Measurements from ENCODE around the gene PANX2.
"Not testable (repeated sequence)": the region's sequence is repeated elsewhere in the genome, so short reads cannot be mapped to it uniquely, and the experiment has no call there.

PANX2 gene

DNA sequence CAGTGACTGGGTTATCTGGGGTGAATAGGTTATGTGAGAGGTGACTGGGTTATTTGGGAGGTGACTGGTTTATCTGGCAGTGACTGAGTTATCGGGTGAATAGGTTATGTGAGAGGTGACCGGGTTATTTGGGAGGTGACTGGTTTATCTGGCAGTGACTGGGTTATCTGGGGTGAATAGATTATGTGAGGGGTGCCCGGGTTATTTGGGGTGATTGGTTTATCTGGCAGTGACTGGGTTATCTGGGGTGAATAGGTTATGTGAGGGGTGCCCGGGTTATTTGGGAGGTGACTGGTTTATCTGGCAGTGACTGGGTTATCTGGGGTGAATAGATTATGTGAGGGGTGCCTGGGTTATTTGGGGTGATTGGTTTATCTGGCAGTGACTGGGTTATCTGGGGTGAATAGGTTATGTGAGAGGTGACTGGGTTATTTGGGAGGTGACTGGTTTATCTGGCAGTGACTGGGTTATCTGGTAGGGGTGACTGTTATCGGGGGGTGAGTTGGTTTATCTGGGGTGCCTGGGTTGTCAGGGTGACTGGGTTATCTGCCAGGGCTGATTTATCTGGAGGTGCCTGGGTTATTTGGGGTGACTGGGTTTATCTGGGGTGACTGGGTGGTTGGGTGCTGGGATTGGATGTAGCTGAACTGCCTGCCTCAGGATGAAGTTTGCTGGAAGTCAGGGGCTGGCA lies 1.9 kb upstream of the PANX2 start:
- H2BK15ac ChIP-seq (replicated peaks; ENCODE audit: low read depth); H3K27ac ChIP-seq (ENCODE audit: low read depth, low read length); H3K9ac ChIP-seq (ENCODE audit: low read length); H3K18ac ChIP-seq (ENCODE audit: low read length); H3K23ac ChIP-seq (ENCODE audit: low read length); H3K4me1 ChIP-seq (ENCODE audit: control insufficient read depth, low read depth, low read length); H4K5ac ChIP-seq (ENCODE audit: low read length); H2BK5ac ChIP-seq (ENCODE audit: low read length); DNase-seq; H3K4me2 ChIP-seq (ENCODE audit: low read length); H2AK5ac ChIP-seq (ENCODE audit: low read length); H3K56ac ChIP-seq (ENCODE audit: low read length); H3K79me1 ChIP-seq (ENCODE audit: low read length); H4K8ac ChIP-seq (ENCODE audit: low read depth, low read length); H2BK120ac ChIP-seq (ENCODE audit: low read depth, low read length); H3K4me3 ChIP-seq (ENCODE audit: low read length); H3K27me3 ChIP-seq (ENCODE audit: insufficient read depth, low read length, poor library complexity); H3K4ac ChIP-seq (ENCODE audit: low read depth, low read length); H3K79me2 ChIP-seq (ENCODE audit: control insufficient read depth, insufficient read depth, low read length); H3K36me3 ChIP-seq (ENCODE audit: control insufficient read depth, insufficient read depth, low read length): not testable (repeated sequence)
- WGBS (ENCODE audit: extremely low coverage, insufficient coverage, low lambda C conversion rate), result no CpG with 5 or more reads among the region's 5 CpGs

DNA sequence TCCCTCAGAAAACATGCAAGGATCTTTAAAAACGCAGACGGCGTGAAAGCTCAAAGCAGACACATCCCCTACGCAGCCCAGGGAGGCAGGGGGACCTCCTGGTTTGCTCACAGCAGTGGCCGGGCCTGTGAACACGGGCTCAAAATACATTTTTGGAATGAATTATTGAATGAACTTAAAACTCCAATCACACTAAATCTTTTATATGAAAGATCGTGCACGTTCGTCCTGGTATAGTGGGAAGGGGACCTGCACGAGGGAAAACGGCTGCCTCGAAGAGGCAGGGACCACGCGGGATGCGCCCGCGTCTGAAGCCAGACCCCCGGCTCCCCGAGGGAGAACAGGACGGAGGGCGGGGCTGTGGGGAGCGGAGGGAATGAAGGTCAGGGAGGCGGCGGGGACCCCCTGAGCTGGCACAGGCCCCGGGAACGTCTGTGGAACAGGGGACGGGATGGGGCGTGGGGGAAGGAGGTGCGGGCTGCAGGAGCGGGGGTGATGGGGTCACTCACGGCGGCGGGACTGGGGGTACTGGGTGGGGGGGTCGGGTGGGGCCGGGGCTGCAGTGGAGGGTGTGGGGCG lies 1.3 kb upstream of the PANX2 start:
- H3K27ac ChIP-seq (ENCODE audit: low read depth, low read length), result no peak overlapping the region
- no peak overlapping the region for H2AK5ac ChIP-seq (ENCODE audit: low read length)
- H2BK15ac ChIP-seq (replicated peaks; ENCODE audit: low read depth), result no peak overlapping the region
- H3K9ac ChIP-seq (ENCODE audit: low read length), result no peak overlapping the region
- H3K36me3 ChIP-seq (ENCODE audit: control insufficient read depth, insufficient read depth, low read length), result no peaks in the 10 kb centered on the region
- whole genome bisulfite sequencing (ENCODE audit: extremely low coverage, insufficient coverage, low lambda C conversion rate), result no CpG with 5 or more reads among the region's 36 CpGs
- no peak overlapping the region for H3K23ac ChIP-seq (ENCODE audit: low read length)
- H3K79me1 ChIP-seq (ENCODE audit: low read length), result no peaks in the 10 kb centered on the region
- peak overlapping the region; percentile 81 for H3K4ac ChIP-seq (ENCODE audit: low read depth, low read length)
- DNase-seq, result no peak
- no peak overlapping the region for H2BK120ac ChIP-seq (ENCODE audit: low read depth, low read length)
- peaks cover 9% of the 10 kb centered on the region for H3K27me3 ChIP-seq (ENCODE audit: insufficient read depth, low read length, poor library complexity)
- peak overlapping the region; percentile 64 for H3K56ac ChIP-seq (ENCODE audit: low read length)
- no peak overlapping the region for H2BK5ac ChIP-seq (ENCODE audit: low read length)
- no peak overlapping the region for H3K4me3 ChIP-seq (ENCODE audit: low read length)
- H3K4me1 ChIP-seq (ENCODE audit: control insufficient read depth, low read depth, low read length), result no peaks in the 10 kb centered on the region
- peak overlapping the region; percentile 83 for H3K18ac ChIP-seq (ENCODE audit: low read length)
- no peak overlapping the region for H3K4me2 ChIP-seq (ENCODE audit: low read length)
- no peak overlapping the region for H4K5ac ChIP-seq (ENCODE audit: low read length)
- H4K8ac ChIP-seq (ENCODE audit: low read depth, low read length), result no peak overlapping the region
- no peaks in the 10 kb centered on the region for H3K79me2 ChIP-seq (ENCODE audit: control insufficient read depth, insufficient read depth, low read length)

DNA sequence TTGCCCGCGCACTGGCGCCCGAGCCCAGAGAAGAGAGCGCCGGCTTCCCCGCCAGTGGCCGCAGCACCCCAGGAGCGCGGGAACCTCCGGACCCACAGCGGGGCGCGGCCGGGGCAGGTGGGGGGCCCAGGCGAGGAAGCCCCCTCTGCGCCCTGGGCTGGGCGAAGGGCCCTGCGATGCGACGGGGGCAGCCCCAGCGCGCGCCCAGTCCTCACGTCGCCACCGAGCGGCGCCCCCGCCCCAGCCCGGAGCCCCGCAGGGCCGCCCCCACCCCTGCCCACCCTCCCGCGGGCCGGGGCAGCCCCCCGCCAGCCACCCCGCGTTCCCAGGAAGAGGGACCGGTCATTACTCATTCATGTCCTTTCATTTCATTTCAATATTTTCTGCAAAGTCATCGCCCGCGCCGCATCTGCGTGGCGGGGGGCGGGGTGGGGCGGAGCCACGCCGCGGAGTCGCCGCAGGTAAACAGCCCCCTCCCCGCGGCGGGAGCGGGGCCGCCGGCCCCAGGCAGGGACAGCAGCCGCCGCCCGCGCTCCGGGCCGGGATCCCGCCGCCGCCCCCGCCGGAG lies 673 bp upstream of the PANX2 start:
- no peaks in the 10 kb centered on the region for H3K79me1 ChIP-seq (ENCODE audit: low read length)
- H3K4me2 ChIP-seq (ENCODE audit: low read length), result no peak overlapping the region
- H3K9ac ChIP-seq (ENCODE audit: low read length), result peak overlapping the region; percentile 61
- no peak overlapping the region for H2BK15ac ChIP-seq (replicated peaks; ENCODE audit: low read depth)
- peaks cover 9% of the 10 kb centered on the region for H3K27me3 ChIP-seq (ENCODE audit: insufficient read depth, low read length, poor library complexity)
- peak overlapping the region; percentile 81 for H3K4ac ChIP-seq (ENCODE audit: low read depth, low read length)
- no peak overlapping the region for H2BK120ac ChIP-seq (ENCODE audit: low read depth, low read length)
- no peak overlapping the region for H2AK5ac ChIP-seq (ENCODE audit: low read length)
- H3K4me1 ChIP-seq (ENCODE audit: control insufficient read depth, low read depth, low read length), result no peaks in the 10 kb centered on the region
- H3K18ac ChIP-seq (ENCODE audit: low read length), result peak overlapping the region; percentile 83
- H3K79me2 ChIP-seq (ENCODE audit: control insufficient read depth, insufficient read depth, low read length), result no peaks in the 10 kb centered on the region
- no peak overlapping the region for H4K5ac ChIP-seq (ENCODE audit: low read length)
- peak; percentile 32 for DNase-seq
- no peak overlapping the region for H3K27ac ChIP-seq (ENCODE audit: low read depth, low read length)
- H4K8ac ChIP-seq (ENCODE audit: low read depth, low read length), result no peak overlapping the region
- no peak overlapping the region for H3K4me3 ChIP-seq (ENCODE audit: low read length)
- WGBS (ENCODE audit: extremely low coverage, insufficient coverage, low lambda C conversion rate), result no CpG with 5 or more reads among the region's 70 CpGs
- H3K56ac ChIP-seq (ENCODE audit: low read length), result peak overlapping the region; percentile 64
- no peaks in the 10 kb centered on the region for H3K36me3 ChIP-seq (ENCODE audit: control insufficient read depth, insufficient read depth, low read length)
- H2BK5ac ChIP-seq (ENCODE audit: low read length), result no peak overlapping the region
- no peak overlapping the region for H3K23ac ChIP-seq (ENCODE audit: low read length)

DNA sequence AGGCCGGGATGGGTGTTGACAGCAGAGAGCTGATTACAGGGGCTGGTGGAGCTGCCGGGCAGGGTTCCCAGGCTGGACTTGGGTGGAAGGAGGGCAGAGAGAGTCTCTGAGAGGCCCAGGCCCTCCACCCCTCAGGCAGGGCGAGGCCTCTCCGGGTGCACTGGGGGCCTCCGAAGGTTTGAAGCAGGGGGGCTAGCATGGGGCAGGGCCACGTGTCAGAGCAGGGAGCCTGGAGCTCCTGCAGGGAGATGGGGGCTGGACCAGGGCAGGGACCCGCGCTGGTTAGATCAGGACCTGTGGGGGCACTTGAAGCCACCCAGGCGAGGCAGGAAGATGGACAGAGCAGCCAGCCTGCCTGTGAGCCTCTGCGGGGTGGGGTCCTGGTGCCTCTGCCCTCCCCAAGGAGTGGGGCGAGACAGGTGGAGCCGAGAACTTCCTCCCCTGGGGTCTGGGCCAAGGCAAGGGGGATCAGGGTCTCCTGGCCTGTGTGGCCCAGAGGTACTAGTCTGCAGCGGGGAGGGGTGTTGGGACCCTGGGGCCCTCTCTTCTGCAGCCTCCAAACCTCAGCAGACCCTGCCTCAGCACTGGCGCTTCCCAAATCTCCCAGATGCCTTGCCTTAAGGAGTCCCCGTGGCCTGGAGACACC lies 911 bp downstream of the PANX2 start:
- no peaks in the 10 kb centered on the region for H3K79me2 ChIP-seq (ENCODE audit: control insufficient read depth, insufficient read depth, low read length)
- no CpG with 5 or more reads among the region's 15 CpGs for WGBS (ENCODE audit: extremely low coverage, insufficient coverage, low lambda C conversion rate)
- H2AK5ac ChIP-seq (ENCODE audit: low read length), result no peak overlapping the region
- H4K5ac ChIP-seq (ENCODE audit: low read length), result no peak overlapping the region
- H2BK5ac ChIP-seq (ENCODE audit: low read length), result no peak overlapping the region
- H4K8ac ChIP-seq (ENCODE audit: low read depth, low read length), result no peak overlapping the region
- no peak overlapping the region for H3K4me3 ChIP-seq (ENCODE audit: low read length)
- H3K56ac ChIP-seq (ENCODE audit: low read length), result no peak overlapping the region
- no peaks in the 10 kb centered on the region for H3K36me3 ChIP-seq (ENCODE audit: control insufficient read depth, insufficient read depth, low read length)
- no peaks in the 10 kb centered on the region for H3K79me1 ChIP-seq (ENCODE audit: low read length)
- H2BK120ac ChIP-seq (ENCODE audit: low read depth, low read length), result no peak overlapping the region
- peak overlapping the region; percentile 13 for H3K4me2 ChIP-seq (ENCODE audit: low read length)
- no peak overlapping the region for H3K9ac ChIP-seq (ENCODE audit: low read length)
- H3K18ac ChIP-seq (ENCODE audit: low read length), result no peak overlapping the region
- H3K4me1 ChIP-seq (ENCODE audit: control insufficient read depth, low read depth, low read length), result no peaks in the 10 kb centered on the region
- no peak overlapping the region for H3K4ac ChIP-seq (ENCODE audit: low read depth, low read length)
- no peak overlapping the region for H3K23ac ChIP-seq (ENCODE audit: low read length)
- H2BK15ac ChIP-seq (replicated peaks; ENCODE audit: low read depth), result no peak overlapping the region
- no peak overlapping the region for H3K27ac ChIP-seq (ENCODE audit: low read depth, low read length)
- no peak for DNase-seq
- H3K27me3 ChIP-seq (ENCODE audit: insufficient read depth, low read length, poor library complexity), result peaks cover 9% of the 10 kb centered on the region

DNA sequence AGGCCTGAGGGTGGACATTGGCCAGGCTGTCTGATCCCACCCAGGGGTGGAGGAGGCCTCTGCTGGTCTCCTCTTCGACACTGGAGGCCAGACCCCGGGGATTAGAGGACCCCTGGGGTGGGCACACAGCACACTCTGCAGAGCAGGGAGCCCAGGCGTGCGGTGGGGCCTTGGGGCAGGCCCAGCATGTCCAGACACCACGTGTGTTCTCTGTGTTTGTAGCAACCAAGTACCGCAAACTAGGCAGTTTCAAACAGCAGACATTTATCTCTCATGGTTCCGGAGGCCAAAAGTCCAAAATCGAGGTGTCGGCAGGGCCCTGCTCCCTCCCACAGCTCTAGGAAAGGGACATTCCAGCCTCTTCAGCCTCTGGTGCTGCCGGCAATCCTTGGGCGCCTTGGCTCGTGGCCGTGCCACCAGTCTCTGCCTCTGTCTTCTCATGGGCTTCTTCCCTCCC lies 1.5 kb downstream of the PANX2 start:
- Histone ChIP-seq H3K36me3 (ENCODE audit: control insufficient read depth, insufficient read depth, low read length) (no peaks in the 10 kb centered on the region), H3K18ac (ENCODE audit: low read length) (no peak overlapping the region), H3K27me3 (ENCODE audit: insufficient read depth, low read length, poor library complexity) (peaks cover 9% of the 10 kb centered on the region), H2AK5ac (ENCODE audit: low read length) (no peak overlapping the region), H3K56ac (ENCODE audit: low read length) (peak overlapping the region; percentile 15), H3K9ac (ENCODE audit: low read length) (no peak overlapping the region), H3K79me2 (ENCODE audit: control insufficient read depth, insufficient read depth, low read length) (no peaks in the 10 kb centered on the region), H2BK120ac (ENCODE audit: low read depth, low read length) (no peak overlapping the region), H4K8ac (ENCODE audit: low read depth, low read length) (no peak overlapping the region), H3K4me2 (ENCODE audit: low read length) (no peak overlapping the region), H3K27ac (ENCODE audit: low read depth, low read length) (no peak overlapping the region), H3K4ac (ENCODE audit: low read depth, low read length) (no peak overlapping the region), H3K4me3 (ENCODE audit: low read length) (no peak overlapping the region), H3K23ac (ENCODE audit: low read length) (no peak overlapping the region), H2BK5ac (ENCODE audit: low read length) (no peak overlapping the region), H4K5ac (ENCODE audit: low read length) (no peak overlapping the region), H2BK15ac (replicated peaks; ENCODE audit: low read depth) (no peak overlapping the region), H3K79me1 (ENCODE audit: low read length) (no peaks in the 10 kb centered on the region), H3K4me1 (ENCODE audit: control insufficient read depth, low read depth, low read length) (no peaks in the 10 kb centered on the region)
- no CpG with 5 or more reads among the region's 13 CpGs for WGBS (ENCODE audit: extremely low coverage, insufficient coverage, low lambda C conversion rate)
- DNase-seq, result no peak
